Neural progenitor cell (in vitro differentiated cells): ENCODE measurements around the gene GIPC2. TPM values are rescaled to one million over a fixed set of nuclear protein-coding genes. Genes with fewer than 3 reads are reported as not detected.

ENCODE experiments used
- DNase-seq: peaks from one replicate; pipeline ENCODE4 v3.0.0-alpha.2; 2016; ENCODE audit warnings: low spot score
- H2AFZ ChIP-seq: fragments of 200-600 bp; sonication (generic); replicated peaks from 2 replicates; pipeline ENCODE4 v1.6.1; 2016; ENCODE audit warnings: antibody characterized with exemption
- H3F3A ChIP-seq: fragments of 200-600 bp; sonication (generic); 2 replicates; pipeline ENCODE4 v1.6.1; 2016; ENCODE audit warnings: antibody characterized with exemption, low read depth
- H3K27ac ChIP-seq: fragments of 200-600 bp; sonication (generic); 2 replicates; pipeline ENCODE4 v1.5.1; 2016; ENCODE audit warnings: mild to moderate bottlenecking
- H3K27me3 ChIP-seq: fragments of 200-600 bp; sonication (generic); 2 replicates; pipeline ENCODE4 v1.6.1; 2016; ENCODE audit warnings: mild to moderate bottlenecking, moderate library complexity
- H3K36me3 ChIP-seq: fragments of 200-600 bp; sonication (generic); 2 replicates; pipeline ENCODE4 v1.5.1; 2016
- H3K4me1 ChIP-seq: fragments of 200-600 bp; sonication (generic); 2 replicates; pipeline ENCODE4 v1.6.1; 2016; ENCODE audit warnings: mixed run types
- H3K4me2 ChIP-seq: fragments of 200-600 bp; sonication (generic); 2 replicates; pipeline ENCODE4 v1.6.1; 2016
- H3K4me3 ChIP-seq: fragments of 200-600 bp; sonication (generic); 2 replicates; pipeline ENCODE4 v1.5.1; 2016
- H3K79me2 ChIP-seq: fragments of 200-600 bp; sonication (generic); 2 replicates; pipeline ENCODE4 v1.6.1; 2016; ENCODE audit warnings: low read depth
- H3K9ac ChIP-seq: fragments of 200-600 bp; sonication (generic); 2 replicates; pipeline ENCODE4 v1.6.1; 2016
- H3K9me3 ChIP-seq: fragments of 200-600 bp; sonication (generic); 2 replicates; pipeline ENCODE4 v1.5.1; 2016; ENCODE audit warnings: low read depth
- H4K20me1 ChIP-seq: fragments of 200-600 bp; sonication (generic); 2 replicates; pipeline ENCODE4 v1.6.1; 2016; ENCODE audit warnings: low read depth
- H3K27ac Mint-ChIP-seq: 3 replicates; pipeline ENCODE4 v1.8.0; 2021; ENCODE audit warnings: mixed read lengths
- H3K27me3 Mint-ChIP-seq: 2 replicates; pipeline ENCODE4 v1.8.0; 2022; ENCODE audit warnings: low read depth, mild to moderate bottlenecking, inconsistent platforms, moderate library complexity, mixed read lengths; ENCODE audit not compliant: insufficient read depth
- H3K36me3 Mint-ChIP-seq: 3 replicates; pipeline ENCODE4 v1.8.0; 2021; ENCODE audit warnings: mixed read lengths
- H3K4me1 Mint-ChIP-seq: 3 replicates; pipeline ENCODE4 v1.8.0; 2021; ENCODE audit warnings: mixed read lengths
- H3K4me3 Mint-ChIP-seq: 3 replicates; pipeline ENCODE4 v1.8.0; 2021; ENCODE audit warnings: mild to moderate bottlenecking, moderate library complexity, mixed read lengths
- H3K9me3 Mint-ChIP-seq: 3 replicates; pipeline ENCODE4 v1.8.0; 2020; ENCODE audit warnings: mixed read lengths
- CTCF ChIP-seq: fragments of 200-600 bp; sonication (generic); IDR thresholded peaks from 2 replicates; pipeline ENCODE4 v1.5.1; 2017; ENCODE audit warnings: antibody characterized with exemption, mild to moderate bottlenecking
- EZH2 ChIP-seq: fragments of 200-600 bp; sonication (generic); IDR thresholded peaks from 2 replicates; pipeline ENCODE4 v1.6.1; 2017; ENCODE audit warnings: antibody characterized with exemption, mild to moderate bottlenecking, moderate library complexity
- EZH2phosphoT487 ChIP-seq: fragments of 200-600 bp; sonication (generic); IDR thresholded peaks from 2 replicates; pipeline ENCODE4 v1.6.1; 2017; ENCODE audit warnings: antibody characterized with exemption
- total RNA-seq: library from RNA; depleted of rRNA; stranded (reverse); fragments of >200 nt; gene quantifications from 2 replicates; pipeline ENCODE4 v1.2.3, GENCODE V29; 2015; ENCODE audit warnings: low replicate concordance

Gene GIPC2
- total RNA-seq, 1 donor from 2014 or later: not detected

- Mint-ChIP-seq H3K4me1 (peaks cover 1% of the 10 kb centered on the region), H3K4me3 (no peak overlapping the region), H3K27me3 (peaks cover 22% of the 10 kb centered on the region), H3K9me3 (no peaks in the 10 kb centered on the region), H3K36me3 (no peaks in the 10 kb centered on the region), H3K27ac (no peak overlapping the region)
- Histone ChIP-seq H3K4me1 (peaks cover 2% of the 10 kb centered on the region), H2AFZ (no peak overlapping the region), H3K79me2 (no peaks in the 10 kb centered on the region), H4K20me1 (peaks cover 5% of the 10 kb centered on the region), H3K36me3 (no peaks in the 10 kb centered on the region), H3K9me3 (no peaks in the 10 kb centered on the region), H3K9ac (no peak overlapping the region), H3K27ac (no peak overlapping the region), H3K4me3 (no peak overlapping the region), H3K4me2 (no peak overlapping the region), H3K27me3 (peaks cover 31% of the 10 kb centered on the region), H3F3A (no peaks in the 10 kb centered on the region)
- no peak for DNase-seq
- TF ChIP-seq EZH2phosphoT487 (no peak), EZH2 (no peak), CTCF (no peak)
These were observed 5.2 kb upstream of the GIPC2 start for GRCh38 chr1:78040484-78041089.

- Histone ChIP-seq H2AFZ (no peak overlapping the region), H3K4me2 (no peak overlapping the region), H3K27me3 (peaks cover 59% of the 10 kb centered on the region), H4K20me1 (peaks cover 12% of the 10 kb centered on the region), H3K4me3 (no peak overlapping the region), H3K4me1 (peaks cover 14% of the 10 kb centered on the region), H3F3A (no peaks in the 10 kb centered on the region), H3K27ac (no peak overlapping the region), H3K9me3 (no peaks in the 10 kb centered on the region), H3K9ac (no peak overlapping the region), H3K79me2 (no peaks in the 10 kb centered on the region), H3K36me3 (no peaks in the 10 kb centered on the region)
- no peak for DNase-seq
- Mint-ChIP-seq H3K4me1 (peaks cover 9% of the 10 kb centered on the region), H3K27ac (no peak overlapping the region), H3K27me3 (peaks cover 38% of the 10 kb centered on the region), H3K4me3 (no peak overlapping the region), H3K9me3 (no peaks in the 10 kb centered on the region), H3K36me3 (no peaks in the 10 kb centered on the region)
- TF ChIP-seq CTCF: no peak
These were observed 2.3 kb upstream of the GIPC2 start for GRCh38 chr1:78043436-78043835.

GRCh38 chr1:78044796-78045562, 787 bp upstream of the GIPC2 start:
- Mint-ChIP-seq H3K36me3 (no peaks in the 10 kb centered on the region), H3K9me3 (no peaks in the 10 kb centered on the region), H3K27me3 (peaks cover 38% of the 10 kb centered on the region), H3K27ac (no peak overlapping the region), H3K4me1 (peaks cover 9% of the 10 kb centered on the region), H3K4me3 (peak overlapping the region; percentile 76)
- H3K4me1 ChIP-seq: peaks cover 14% of the 10 kb centered on the region
- no peak overlapping the region for H3K27ac ChIP-seq
- H3K4me3 ChIP-seq: no peak overlapping the region
- H3K79me2 ChIP-seq: no peaks in the 10 kb centered on the region
- no peaks in the 10 kb centered on the region for H3K9me3 ChIP-seq
- H3K9ac ChIP-seq: no peak overlapping the region
- no peaks in the 10 kb centered on the region for H3F3A ChIP-seq
- H3K4me2 ChIP-seq: peak overlapping the region; percentile 91
- no peak for DNase-seq
- TF ChIP-seq EZH2phosphoT487: no peak
- TF ChIP-seq EZH2: no peak
- no peak for TF ChIP-seq CTCF
- peaks cover 64% of the 10 kb centered on the region for H3K27me3 ChIP-seq
- H4K20me1 ChIP-seq: peaks cover 12% of the 10 kb centered on the region
- no peaks in the 10 kb centered on the region for H3K36me3 ChIP-seq
- H2AFZ ChIP-seq: no peak overlapping the region
